OCI-LY1 (cell line): Measurements from ENCODE around the gene EMILIN1.

Source experiments
- EZH2 ChIP-seq: fragments of 200-600 bp; sonication (generic), shearing (Covaris generic); IDR thresholded peaks from 2 replicates; pipeline ENCODE4 v1.8.0; 2017; ENCODE audit warnings: borderline replicate concordance, mixed run types, mild to moderate bottlenecking, antibody characterized with exemption, low read length, moderate library complexity, mixed read lengths
- TF ChIP-seq, protein P1 (sequence below): fragments of 200-600 bp; sonication (generic), shearing (Covaris generic); IDR thresholded peaks from 2 replicates; pipeline ENCODE4 v1.5.1; 2017; ENCODE audit warnings: mild to moderate bottlenecking, antibody characterized with exemption, low read length, moderate library complexity, mixed read lengths

DNA sequence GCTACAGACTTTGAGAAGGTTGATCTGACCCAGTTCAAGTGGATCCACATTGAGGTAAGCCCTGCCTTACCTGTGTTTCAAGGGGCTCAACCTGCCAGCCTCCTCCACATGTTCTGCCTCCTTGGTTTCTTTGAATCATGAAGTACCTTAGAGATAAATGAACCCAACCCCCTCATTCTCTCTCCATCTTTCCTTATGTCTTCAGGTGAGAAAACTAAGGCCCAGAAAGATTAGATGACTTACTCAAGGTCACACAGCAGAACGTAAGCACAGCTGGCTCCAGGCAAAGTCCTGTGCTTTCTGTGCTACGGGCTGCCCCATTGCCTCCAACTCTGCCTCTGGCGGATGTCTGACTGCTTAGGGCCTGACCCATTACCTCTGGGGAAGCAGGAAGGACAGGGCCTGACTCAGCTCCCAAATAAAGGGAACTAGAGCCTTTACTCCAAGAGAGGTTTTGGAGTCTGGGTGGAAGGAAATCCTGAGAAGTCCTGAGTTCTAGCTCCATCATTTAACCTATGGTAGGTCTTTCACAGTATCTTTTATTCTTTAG is 18.4 kb downstream of the EMILIN1 start:
- TF ChIP-seq, protein P1, sequence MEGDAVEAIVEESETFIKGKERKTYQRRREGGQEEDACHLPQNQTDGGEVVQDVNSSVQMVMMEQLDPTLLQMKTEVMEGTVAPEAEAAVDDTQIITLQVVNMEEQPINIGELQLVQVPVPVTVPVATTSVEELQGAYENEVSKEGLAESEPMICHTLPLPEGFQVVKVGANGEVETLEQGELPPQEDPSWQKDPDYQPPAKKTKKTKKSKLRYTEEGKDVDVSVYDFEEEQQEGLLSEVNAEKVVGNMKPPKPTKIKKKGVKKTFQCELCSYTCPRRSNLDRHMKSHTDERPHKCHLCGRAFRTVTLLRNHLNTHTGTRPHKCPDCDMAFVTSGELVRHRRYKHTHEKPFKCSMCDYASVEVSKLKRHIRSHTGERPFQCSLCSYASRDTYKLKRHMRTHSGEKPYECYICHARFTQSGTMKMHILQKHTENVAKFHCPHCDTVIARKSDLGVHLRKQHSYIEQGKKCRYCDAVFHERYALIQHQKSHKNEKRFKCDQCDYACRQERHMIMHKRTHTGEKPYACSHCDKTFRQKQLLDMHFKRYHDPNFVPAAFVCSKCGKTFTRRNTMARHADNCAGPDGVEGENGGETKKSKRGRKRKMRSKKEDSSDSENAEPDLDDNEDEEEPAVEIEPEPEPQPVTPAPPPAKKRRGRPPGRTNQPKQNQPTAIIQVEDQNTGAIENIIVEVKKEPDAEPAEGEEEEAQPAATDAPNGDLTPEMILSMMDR, result no peak
- TF ChIP-seq EZH2, result no peak
